HG02938 (cell line): ENCODE measurements around the gene GPATCH4.

Experiments
- ATAC-seq: cut with Tn5 transposase; IDR thresholded peaks from one replicate; pipeline ENCODE4 v1.9.1; 2021; ENCODE audit warnings: mild to moderate bottlenecking, moderate library complexity; ENCODE audit not compliant: unreplicated experiment

Gene GPATCH4

GRCh38 chr1:156551869-156552268 lies 49.4 kb downstream of the GPATCH4 start:
- ATAC-seq: no peak

DNA sequence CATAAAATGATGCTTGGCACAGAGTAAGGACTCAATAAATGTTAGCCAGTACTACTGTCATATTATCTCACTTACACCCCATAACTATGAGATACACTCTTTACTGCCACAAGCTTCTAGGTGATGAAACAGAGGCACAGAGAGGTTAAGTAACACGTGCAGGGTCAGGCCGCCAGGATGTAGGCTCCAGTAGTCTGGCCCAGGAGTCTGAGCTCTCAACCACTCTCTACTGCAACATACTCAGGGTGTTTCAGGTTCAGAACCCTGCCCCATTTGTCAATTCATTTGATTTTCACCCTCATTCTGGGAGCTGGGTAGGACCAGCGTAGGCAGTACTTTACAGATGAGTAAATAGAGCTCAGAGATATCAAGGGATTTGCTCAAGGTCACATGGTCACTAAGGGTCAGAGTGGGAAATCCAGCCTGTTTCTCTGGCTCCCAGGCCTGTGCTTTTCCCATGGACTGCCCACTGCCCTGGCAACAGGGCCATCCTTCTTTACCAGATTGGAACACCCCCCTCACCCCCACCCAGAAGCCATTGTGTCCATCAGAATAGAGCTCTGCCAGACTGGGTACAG lies 50.1 kb downstream of the GPATCH4 start:
- no peak for ATAC-seq

DNA sequence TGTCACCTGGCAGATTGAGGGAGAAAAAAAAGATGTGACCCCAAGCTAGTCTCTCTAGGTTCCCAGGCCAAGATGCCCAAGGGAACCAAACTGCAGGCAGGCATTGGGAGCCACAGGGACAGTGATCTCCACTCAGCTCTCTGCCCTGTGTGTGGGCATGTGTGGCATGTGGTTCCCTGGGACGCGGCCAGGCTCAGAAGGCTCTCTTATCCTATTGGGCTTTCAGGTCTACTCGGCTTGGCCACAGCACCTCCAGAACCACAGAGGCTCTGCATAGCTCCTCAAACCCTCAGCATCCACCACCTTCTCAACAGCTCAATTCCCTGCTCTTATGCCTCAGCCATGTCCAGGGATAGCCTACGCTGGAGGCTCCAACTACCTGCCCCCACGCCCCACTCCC lies 50.9 kb downstream of the GPATCH4 start:
- no peak for ATAC-seq

DNA sequence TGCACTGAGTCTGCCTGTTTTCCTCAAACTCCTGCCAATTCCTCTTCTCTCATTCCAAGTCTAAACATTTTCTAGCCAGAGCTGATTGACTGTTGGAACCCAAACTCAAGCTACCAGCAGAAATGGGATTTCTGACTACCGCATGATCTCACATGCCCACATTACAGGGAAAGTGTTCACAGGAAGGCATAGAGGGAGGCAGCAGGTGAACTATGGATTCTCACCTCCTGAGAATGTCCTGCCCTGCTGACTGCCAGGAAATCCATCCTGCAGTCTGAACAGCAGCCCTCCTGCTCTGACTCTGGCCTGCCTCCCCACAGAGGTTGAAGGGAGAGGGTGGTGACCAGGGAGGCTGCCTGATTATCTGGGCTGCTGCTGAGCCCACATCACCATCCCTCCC lies 51.4 kb downstream of the GPATCH4 start:
- no peak for ATAC-seq

GRCh38 chr1:156549390-156549789 lies 51.9 kb downstream of the GPATCH4 start:
- ATAC-seq: no peak

DNA sequence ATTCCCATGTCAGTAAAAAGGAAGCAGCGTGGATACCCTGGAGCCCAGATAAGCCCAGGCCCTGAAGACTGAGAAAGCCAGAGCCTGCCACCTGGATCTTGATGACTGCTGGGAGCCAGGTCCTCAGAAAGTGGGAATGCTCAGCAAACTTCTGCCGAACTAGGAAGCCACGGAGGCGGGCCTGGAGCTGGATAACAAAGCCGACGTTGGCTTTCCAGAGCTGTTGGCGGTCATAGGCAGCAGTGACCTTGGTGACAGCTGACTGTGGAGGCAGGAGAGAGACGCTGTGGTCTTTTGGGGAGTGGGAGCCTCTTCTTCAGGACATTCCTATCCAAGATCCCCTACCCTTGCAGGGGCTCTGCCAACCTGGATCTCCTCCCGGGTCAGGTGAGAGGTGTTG lies 53.3 kb downstream of the GPATCH4 start:
- no peak for ATAC-seq

DNA sequence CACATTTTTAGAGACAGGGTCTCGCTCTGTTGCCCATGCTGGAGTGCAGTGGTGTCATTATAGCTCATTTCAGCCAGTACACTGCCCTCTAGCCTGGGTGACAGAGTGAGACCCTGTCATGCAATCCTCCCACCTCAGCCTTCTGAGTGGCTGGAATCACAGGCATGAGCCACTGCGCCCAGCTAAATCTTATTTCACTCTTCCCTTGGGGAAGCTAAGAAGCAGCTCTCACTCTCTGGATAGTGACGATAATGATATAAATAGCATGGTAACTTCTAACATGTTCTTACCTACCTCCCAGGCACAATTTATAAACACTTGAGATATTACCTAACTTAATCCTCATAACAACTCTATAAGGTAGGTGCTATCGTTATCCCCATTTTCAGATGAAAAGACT lies 53.8 kb downstream of the GPATCH4 start:
- no peak for ATAC-seq

GRCh38 chr1:156546267-156546666 lies 55.0 kb downstream of the GPATCH4 start:
- no peak for ATAC-seq

DNA sequence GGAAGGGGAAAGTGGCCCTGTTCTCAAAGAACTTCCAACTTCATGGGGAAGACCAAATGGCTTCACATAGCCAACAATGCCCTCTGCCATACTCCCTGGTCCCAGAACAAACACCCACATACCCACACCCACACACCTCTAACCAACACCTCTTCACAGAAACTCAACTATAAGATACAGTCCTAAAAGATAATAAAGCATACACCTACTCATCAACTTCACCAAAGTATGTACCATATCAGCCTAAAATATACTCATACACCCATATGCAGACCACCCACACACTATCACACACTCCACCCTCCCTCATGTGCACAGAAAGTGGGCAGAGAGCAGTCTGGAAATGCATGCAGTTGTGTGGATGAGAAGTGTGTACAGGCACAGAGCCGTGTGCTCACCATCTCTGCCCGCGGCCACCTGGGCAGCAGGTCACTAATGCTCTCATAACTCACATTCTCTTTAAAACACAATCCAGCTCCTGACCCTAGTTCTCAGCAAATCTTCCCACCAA lies 56.6 kb downstream of the GPATCH4 start:
- ATAC-seq: no peak
